Mucosa of rectum (tissue), 2 donors: ENCODE results near the gene MRPL50.

Source experiments
- H3K27ac ChIP-seq, 2 donors: one replicate each; pipeline ENCODE4 v1.7.0; 2013; ENCODE audit warnings: inconsistent platforms in 2 of 2, low read depth in 2 of 2, low read length in 2 of 2
- H3K27me3 ChIP-seq, 2 donors: one replicate each; pipeline ENCODE4 v1.7.0; 2013; ENCODE audit warnings: low read length in 2 of 2; ENCODE audit not compliant: control insufficient read depth in 2 of 2, insufficient read depth in 2 of 2
- H3K36me3 ChIP-seq, 2 donors: one replicate each; pipeline ENCODE4 v1.7.0; 2013; ENCODE audit warnings: low read length in 2 of 2; ENCODE audit not compliant: control insufficient read depth in 2 of 2, insufficient read depth in 2 of 2
- H3K4me1 ChIP-seq, 2 donors: one replicate each; pipeline ENCODE4 v1.7.0; 2013; ENCODE audit warnings: low read length in 2 of 2, mild to moderate bottlenecking in 1 of 2; ENCODE audit not compliant: control insufficient read depth in 2 of 2, insufficient read depth in 2 of 2
- H3K4me3 ChIP-seq, 2 donors: one replicate each; pipeline ENCODE4 v1.7.0; 2013; ENCODE audit warnings: low read length in 2 of 2
- H3K9ac ChIP-seq, 2 donors: one replicate each; pipeline ENCODE4 v1.7.0; 2013; ENCODE audit warnings: low read length in 2 of 2, low read depth in 1 of 2, mild to moderate bottlenecking in 1 of 2
- H3K9me3 ChIP-seq, 2 donors: one replicate each; pipeline ENCODE4 v1.7.0; 2013; ENCODE audit warnings: low read length in 2 of 2; ENCODE audit not compliant: control insufficient read depth in 2 of 2
- donor health status: healthy.
- donor health status: Normal muscosa, but diverticular disease.

The MRPL50 gene

GRCh38 chr9:101418518-101419430, 20.4 kb upstream of the MRPL50 start:
- Histone ChIP-seq H3K9me3 (peaks cover under 1 to 3% of the 10 kb centered on the region in 2 donors), H3K36me3 (no peaks in the 10 kb centered on the region), H3K27ac (no peak overlapping the region), H3K27me3 (no peaks in the 10 kb centered on the region), H3K9ac (no peak overlapping the region), H3K4me3 (no peak overlapping the region), H3K4me1 (peaks cover 0 to 5% of the 10 kb centered on the region in 2 donors)

- Histone ChIP-seq H3K9me3 (peaks cover 3 to 5% of the 10 kb centered on the region in 2 donors), H3K27me3 (no peaks in the 10 kb centered on the region), H3K36me3 (no peaks in the 10 kb centered on the region), H3K9ac (no peak overlapping the region), H3K4me3 (no peak overlapping the region), H3K4me1 (peaks cover 0 to 5% of the 10 kb centered on the region in 2 donors), H3K27ac (no peak overlapping the region)
These were observed 19.6 kb upstream of the MRPL50 start for GRCh38 chr9:101417977-101418376.

GRCh38 chr9:101417389-101417788, 19.0 kb upstream of the MRPL50 start:
- no peak overlapping the region for H3K9ac ChIP-seq
- no peak overlapping the region for H3K4me3 ChIP-seq
- H3K27me3 ChIP-seq, result no peaks in the 10 kb centered on the region
- peaks cover 0 to 5% of the 10 kb centered on the region in 2 donors for H3K4me1 ChIP-seq
- H3K36me3 ChIP-seq, result no peaks in the 10 kb centered on the region
- peaks cover 3 to 8% of the 10 kb centered on the region in 2 donors for H3K9me3 ChIP-seq
- no peak overlapping the region for H3K27ac ChIP-seq

GRCh38 chr9:101415578-101415977, 17.2 kb upstream of the MRPL50 start:
- Histone ChIP-seq H3K4me1 (no peaks in the 10 kb centered on the region), H3K36me3 (no peaks in the 10 kb centered on the region), H3K27ac (no peak overlapping the region), H3K9me3 (peaks cover 5 to 8% of the 10 kb centered on the region in 2 donors), H3K4me3 (no peak overlapping the region), H3K9ac (no peak overlapping the region), H3K27me3 (no peaks in the 10 kb centered on the region)

- Histone ChIP-seq H3K27ac (no peak overlapping the region), H3K9me3 (peaks cover 8 to 10% of the 10 kb centered on the region in 2 donors), H3K4me1 (no peaks in the 10 kb centered on the region), H3K4me3 (no peak overlapping the region), H3K27me3 (no peaks in the 10 kb centered on the region), H3K9ac (no peak overlapping the region), H3K36me3 (no peaks in the 10 kb centered on the region)
These were observed 16.4 kb upstream of the MRPL50 start for GRCh38 chr9:101414839-101415238.

- Histone ChIP-seq H3K4me1 (no peaks in the 10 kb centered on the region), H3K9me3 (peaks cover 49 to 52% of the 10 kb centered on the region in 2 donors), H3K36me3 (peaks cover 41 to 49% of the 10 kb centered on the region in 2 donors), H3K27ac (no peak overlapping the region), H3K27me3 (no peaks in the 10 kb centered on the region), H3K9ac (no peak overlapping the region), H3K4me3 (no peak overlapping the region)
These were observed 10.7 kb upstream of the MRPL50 start for GRCh38 chr9:101409079-101409477.

GRCh38 chr9:101408374-101409078, 10.1 kb upstream of the MRPL50 start:
- peak overlapping the region in 1 of 2 donors; percentile 38 for H3K4me3 ChIP-seq
- no peaks in the 10 kb centered on the region for H3K27me3 ChIP-seq
- peaks cover 47 to 55% of the 10 kb centered on the region in 2 donors for H3K36me3 ChIP-seq
- peaks cover 45 to 55% of the 10 kb centered on the region in 2 donors for H3K9me3 ChIP-seq
- no peak overlapping the region for H3K27ac ChIP-seq
- H3K4me1 ChIP-seq, result no peaks in the 10 kb centered on the region
- no peak overlapping the region for H3K9ac ChIP-seq

GRCh38 chr9:101403516-101404285, 5.3 kb upstream of the MRPL50 start:
- Histone ChIP-seq H3K4me3 (no peak overlapping the region), H3K27ac (no peak overlapping the region), H3K4me1 (peaks cover 8 to 9% of the 10 kb centered on the region in 2 donors), H3K27me3 (no peaks in the 10 kb centered on the region), H3K9ac (no peak overlapping the region), H3K36me3 (peaks cover 73 to 77% of the 10 kb centered on the region in 2 donors), H3K9me3 (peaks cover 27 to 44% of the 10 kb centered on the region in 2 donors)

GRCh38 chr9:101400120-101400519, 1.7 kb upstream of the MRPL50 start:
- peaks cover 9 to 14% of the 10 kb centered on the region in 2 donors for H3K4me1 ChIP-seq
- H3K27ac ChIP-seq, result no peak overlapping the region
- H3K27me3 ChIP-seq, result no peaks in the 10 kb centered on the region
- H3K9me3 ChIP-seq, result peaks cover 4 to 16% of the 10 kb centered on the region in 2 donors
- H3K36me3 ChIP-seq, result peaks cover 43 to 46% of the 10 kb centered on the region in 2 donors
- H3K9ac ChIP-seq, result no peak overlapping the region
- H3K4me3 ChIP-seq, result peak overlapping the region; percentile 79 to 83
